ENCODE data around the gene NR5A2. TPM values are rescaled to one million over a fixed set of nuclear protein-coding genes. Genes with fewer than 3 reads are reported as not detected.

The NR5A2 gene
- total RNA-seq, 1 experiment from 2014 or later = 4.7 TPM

- no peak for DNase-seq
- H3T11ph ChIP-seq (ENCODE audit: low read length) = no peak overlapping the region
- no peak overlapping the region for H2BK5ac ChIP-seq (ENCODE audit: insufficient read length, low read length)
Measured at GRCh38 chr1:200198236-200198635, 170.7 kb downstream of the NR5A2 start.

More at GRCh38 chr1:200198236-200198635, 170.7 kb downstream of the NR5A2 start:
- H3K9me3 ChIP-seq (ENCODE audit: control insufficient read depth, low read depth, low read length) = no peaks in the 10 kb centered on the region
- no peak overlapping the region for H3K14ac ChIP-seq (ENCODE audit: insufficient read depth, low read length)
- H3K4me2 ChIP-seq (ENCODE audit: insufficient read depth, insufficient read length, low read length) = no peak overlapping the region
- H3K9me3 Mint-ChIP-seq = peaks cover 0 to 3% of the 10 kb centered on the region in 2 experiments; a peak in 2 of 5 replicates
- H2BK20ac ChIP-seq (ENCODE audit: low read depth, low read length, poor library complexity, severe bottlenecking) = no peak overlapping the region
- peak overlapping the region in 1 of 3 experiments; percentile 79; a peak in 4 of 7 replicates for H3K27ac Mint-ChIP-seq
- no peak overlapping the region for H3K27ac ChIP-seq (ENCODE audit: insufficient read length, low read depth, low read length)
- H2BK12ac ChIP-seq (ENCODE audit: insufficient read length, low read depth, low read length) = no peak overlapping the region
- no CpG with 5 or more reads among the region's 3 CpGs for WGBS (ENCODE audit: extremely low coverage, insufficient read length, low lambda C conversion rate)
- H3K36me3 Mint-ChIP-seq (ENCODE audit: insufficient read depth in 1 of 3, low read depth in 3 of 3) = no peaks in the 10 kb centered on the region
- no peaks in the 10 kb centered on the region for H4K20me1 ChIP-seq (ENCODE audit: control insufficient read depth, insufficient read depth, insufficient read length)
- H3K27me3 Mint-ChIP-seq (ENCODE audit: low read depth) = no peaks in the 10 kb centered on the region; the same call in 1 of the 2 replicates
- H3K23ac ChIP-seq (ENCODE audit: insufficient read length, low read depth, low read length) = no peak overlapping the region
- no peaks in the 10 kb centered on the region for H3K27me3 ChIP-seq (ENCODE audit: insufficient read depth, low read length)
- no peak overlapping the region for H3K18ac ChIP-seq (ENCODE audit: insufficient read length, low read depth, low read length)
- no peak overlapping the region for H4K5ac ChIP-seq (ENCODE audit: insufficient read length, low read depth, low read length)
- H3K79me1 ChIP-seq (ENCODE audit: insufficient read depth, low read depth, low read length, poor library complexity, severe bottlenecking) = no peaks in the 10 kb centered on the region
- H3K23me2 ChIP-seq (ENCODE audit: insufficient read length, low read depth, low read length, poor library complexity, severe bottlenecking) = no peaks in the 10 kb centered on the region
- no peak overlapping the region for H4K8ac ChIP-seq (replicated peaks; ENCODE audit: insufficient read length, low read depth, low read length)
- no peak overlapping the region for H3K56ac ChIP-seq (ENCODE audit: insufficient read length, low read depth, low read length)
- H2AK5ac ChIP-seq (ENCODE audit: insufficient read length, low read length) = no peak overlapping the region
- H3K4me3 Mint-ChIP-seq = no peak overlapping the region
- no peak overlapping the region for H3K4ac ChIP-seq (ENCODE audit: low read depth, low read length)
- no peak overlapping the region for H2BK15ac ChIP-seq (ENCODE audit: low read depth, low read length)
- no peak overlapping the region for H2BK120ac ChIP-seq (ENCODE audit: low read depth, low read length, poor library complexity, severe bottlenecking)
- no peak overlapping the region for H4K91ac ChIP-seq (ENCODE audit: insufficient read length, low read depth, low read length)
- no peak overlapping the region for H2AFZ ChIP-seq (ENCODE audit: low read length)
- no peaks in the 10 kb centered on the region for H3K4me1 ChIP-seq (ENCODE audit: insufficient read depth, low read length)
- no peaks in the 10 kb centered on the region for H3K79me2 ChIP-seq (ENCODE audit: insufficient read depth, low read length)
- TF ChIP-seq CTCF (conservative IDR thresholded peaks at IDR 0.05) = no peak
- H3K9ac ChIP-seq (ENCODE audit: extremely low read depth, insufficient read length, low read length) = no peak overlapping the region
- peaks cover 7 to 8% of the 10 kb centered on the region in 2 experiments for H3K4me1 Mint-ChIP-seq

All from H9 (cell line).